H9 (cell line): Measurements from ENCODE around the gene OR2T5. TPM values are rescaled to one million over a fixed set of nuclear protein-coding genes. Genes with fewer than 3 reads are reported as not detected.
"Not testable (repeated sequence)": the region's sequence is repeated elsewhere in the genome, so short reads cannot be mapped to it uniquely, and the experiment has no call there.

ENCODE experiments used
- DNase-seq: peaks from one replicate; pipeline ENCODE4 v3.0.0-alpha.2; 2017
- H2AFZ ChIP-seq: one replicate; pipeline ENCODE4 v1.6.1; 2013; ENCODE audit warnings: mild to moderate bottlenecking, low read length, control low read depth, moderate library complexity
- H2AK5ac ChIP-seq: 2 replicates; pipeline ENCODE4 v1.6.1; 2013; ENCODE audit warnings: low read length, control low read depth, mixed read lengths; ENCODE audit not compliant: insufficient read length
- H2BK120ac ChIP-seq: one replicate; pipeline ENCODE4 v1.6.1; 2013; ENCODE audit warnings: low read depth, mild to moderate bottlenecking, low read length, control low read depth, inconsistent platforms; ENCODE audit not compliant: poor library complexity, severe bottlenecking
- H2BK12ac ChIP-seq: 2 replicates; pipeline ENCODE4 v1.6.1; 2013; ENCODE audit warnings: low read length, control low read depth, mixed read lengths, low read depth; ENCODE audit not compliant: insufficient read length
- H2BK15ac ChIP-seq: 2 replicates; pipeline ENCODE4 v1.6.1; 2013; ENCODE audit warnings: low read depth, low read length, control low read depth
- H2BK20ac ChIP-seq: one replicate; pipeline ENCODE4 v1.6.1; 2013; ENCODE audit warnings: low read depth, mild to moderate bottlenecking, low read length, control low read depth, inconsistent platforms; ENCODE audit not compliant: poor library complexity, severe bottlenecking
- H2BK5ac ChIP-seq: 2 replicates; pipeline ENCODE4 v1.6.1; 2013; ENCODE audit warnings: low read length, control low read depth, mixed read lengths; ENCODE audit not compliant: insufficient read length
- H3K14ac ChIP-seq: 2 replicates; pipeline ENCODE4 v1.6.1; 2013; ENCODE audit warnings: low read length, control low read depth; ENCODE audit not compliant: insufficient read depth
- H3K18ac ChIP-seq: 2 replicates; pipeline ENCODE4 v1.6.1; 2013; ENCODE audit warnings: low read depth, mild to moderate bottlenecking, mixed read lengths, low read length, control low read depth; ENCODE audit not compliant: insufficient read length
- H3K23ac ChIP-seq: 2 replicates; pipeline ENCODE4 v1.6.1; 2013; ENCODE audit warnings: low read length, control low read depth, mixed read lengths, low read depth; ENCODE audit not compliant: insufficient read length
- H3K23me2 ChIP-seq: 2 replicates; pipeline ENCODE4 v1.6.1; 2013; ENCODE audit warnings: low read depth, mild to moderate bottlenecking, mixed read lengths, low read length, control low read depth; ENCODE audit not compliant: insufficient read length, poor library complexity, severe bottlenecking
- H3K27ac ChIP-seq: 2 replicates; pipeline ENCODE4 v1.5.1; 2013; ENCODE audit warnings: low read length, control low read depth, mixed read lengths, low read depth; ENCODE audit not compliant: insufficient read length
- H3K27me3 ChIP-seq: 2 replicates; pipeline ENCODE4 v1.6.1; 2013; ENCODE audit warnings: low read length, control low read depth, inconsistent platforms; ENCODE audit not compliant: insufficient read depth
- H3K4ac ChIP-seq: 2 replicates; pipeline ENCODE4 v1.6.1; 2013; ENCODE audit warnings: low read depth, mild to moderate bottlenecking, control low read depth, inconsistent platforms, low read length, moderate library complexity
- H3K4me1 ChIP-seq: 2 replicates; pipeline ENCODE4 v1.6.1; 2013; ENCODE audit warnings: low read length, control low read depth, inconsistent platforms; ENCODE audit not compliant: insufficient read depth
- H3K4me2 ChIP-seq: 2 replicates; pipeline ENCODE4 v1.6.1; 2013; ENCODE audit warnings: low read length, control low read depth, mixed read lengths; ENCODE audit not compliant: insufficient read length, insufficient read depth
- H3K56ac ChIP-seq: 2 replicates; pipeline ENCODE4 v1.6.1; 2013; ENCODE audit warnings: low read depth, mild to moderate bottlenecking, mixed read lengths, low read length, control low read depth; ENCODE audit not compliant: insufficient read length
- H3K79me1 ChIP-seq: 2 replicates; pipeline ENCODE4 v1.6.1; 2013; ENCODE audit warnings: low read depth, mild to moderate bottlenecking, moderate library complexity, low read length, control low read depth, inconsistent platforms; ENCODE audit not compliant: insufficient read depth, poor library complexity, severe bottlenecking
- H3K79me2 ChIP-seq: 2 replicates; pipeline ENCODE4 v1.6.1; 2013; ENCODE audit warnings: low read length, control low read depth, inconsistent platforms; ENCODE audit not compliant: insufficient read depth
- H3K9ac ChIP-seq: 2 replicates; pipeline ENCODE4 v1.6.1; 2013; ENCODE audit warnings: low read length, control low read depth, mixed read lengths; ENCODE audit not compliant: insufficient read length; ENCODE audit errors: extremely low read depth
- H3K9me3 ChIP-seq: one replicate; pipeline ENCODE4 v1.6.1; 2013; ENCODE audit warnings: low read depth, low read length, inconsistent platforms; ENCODE audit not compliant: control insufficient read depth
- H3T11ph ChIP-seq: one replicate; pipeline ENCODE4 v1.6.1; 2013; ENCODE audit warnings: mild to moderate bottlenecking, low read length, control low read depth, inconsistent platforms
- H4K20me1 ChIP-seq: one replicate; pipeline ENCODE4 v1.6.1; 2013; ENCODE audit not compliant: control insufficient read depth, insufficient read length, insufficient read depth
- H4K5ac ChIP-seq: 2 replicates; pipeline ENCODE4 v1.6.1; 2013; ENCODE audit warnings: low read depth, mild to moderate bottlenecking, mixed read lengths, low read length, control low read depth; ENCODE audit not compliant: insufficient read length
- H4K8ac ChIP-seq: replicated peaks from 2 replicates; pipeline ENCODE4 v1.6.1; 2013; ENCODE audit warnings: low read length, control low read depth, mixed read lengths, low read depth; ENCODE audit not compliant: insufficient read length
- H4K91ac ChIP-seq: 2 replicates; pipeline ENCODE4 v1.6.1; 2013; ENCODE audit warnings: low read depth, mild to moderate bottlenecking, moderate library complexity, mixed read lengths, low read length, control low read depth; ENCODE audit not compliant: insufficient read length
- H3K27ac Mint-ChIP-seq, 3 experiments: 2 replicates in 2 of 3; 3 replicates in 1 of 3; pipeline ENCODE4 v1.8.0; 2020 to 2021; ENCODE audit warnings: mixed read lengths in 3 of 3, mild to moderate bottlenecking in 1 of 3, moderate library complexity in 1 of 3
- H3K27me3 Mint-ChIP-seq: 2 replicates; pipeline ENCODE4 v1.8.0; 2021; ENCODE audit warnings: low read depth, mild to moderate bottlenecking, moderate library complexity, mixed read lengths
- H3K36me3 Mint-ChIP-seq, 3 experiments: 2 replicates in 2 of 3; 3 replicates in 1 of 3; pipeline ENCODE4 v1.8.0; 2020 to 2021; ENCODE audit warnings: low read depth in 3 of 3, mixed read lengths in 3 of 3; ENCODE audit not compliant: insufficient read depth in 1 of 3
- H3K4me1 Mint-ChIP-seq, 2 experiments: 2 replicates each; pipeline ENCODE4 v1.8.0; 2020; ENCODE audit warnings: mixed read lengths in 2 of 2
- H3K4me3 Mint-ChIP-seq, 2 experiments: 2 replicates in 1 of 2; 3 replicates in 1 of 2; pipeline ENCODE4 v1.8.0; 2020 to 2021; ENCODE audit warnings: mild to moderate bottlenecking in 2 of 2, mixed read lengths in 2 of 2, moderate library complexity in 1 of 2
- H3K9me3 Mint-ChIP-seq, 2 experiments: 2 replicates in 1 of 2; 3 replicates in 1 of 2; pipeline ENCODE4 v1.8.0; 2020; ENCODE audit warnings: mild to moderate bottlenecking in 2 of 2, mixed read lengths in 2 of 2, moderate library complexity in 1 of 2
- WGBS: extraction: QIAGEN DNeasy Blood & Tissue Kit; methylation state at CpG from one replicate; pipeline ENCODE4 v1.1.7; 2013; ENCODE audit warnings: missing lambda C conversion rate, low lambda C conversion rate, mixed read lengths; ENCODE audit not compliant: insufficient read length; ENCODE audit errors: extremely low coverage; 5-methylcytosine and 5-hydroxymethylcytosine counted together
- total RNA-seq: library from RNA; stranded (reverse); gene quantifications from 2 replicates; pipeline ENCODE4 v1.2.1, GENCODE V29; 2021

Gene OR2T5
- total RNA-seq, 1 experiment from 2014 or later = not detected

DNA sequence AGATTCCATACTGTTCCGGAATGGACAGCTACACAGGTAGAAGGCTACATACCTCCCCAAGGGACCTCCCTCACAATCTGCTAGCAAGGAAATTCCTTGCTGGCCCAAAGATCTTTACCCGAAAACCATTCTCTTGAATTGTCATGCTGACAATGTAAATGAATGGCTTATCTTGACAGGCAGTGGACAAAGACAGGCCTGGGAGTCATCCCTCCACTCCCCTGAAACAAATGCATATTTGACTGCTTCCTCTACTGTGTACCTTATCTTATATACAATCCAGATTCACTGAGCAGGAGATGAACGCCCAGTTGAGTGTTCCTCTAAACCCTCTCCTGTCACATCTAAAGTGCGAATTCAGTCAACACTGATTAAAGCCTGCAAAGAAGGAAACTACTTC lies 43.8 kb upstream of the OR2T5 start:
- not testable (repeated sequence) for H3K27me3 ChIP-seq, H3K23ac ChIP-seq, H4K91ac ChIP-seq, H2AFZ ChIP-seq, H3K18ac ChIP-seq, DNase-seq, H2BK120ac ChIP-seq, H3K27ac ChIP-seq, H2BK5ac ChIP-seq, H4K20me1 ChIP-seq, H2BK20ac ChIP-seq, H3K4me1 Mint-ChIP-seq, H3K4me3 Mint-ChIP-seq, H2BK15ac ChIP-seq, H3K27ac Mint-ChIP-seq, H3K9ac ChIP-seq, H2AK5ac ChIP-seq, H3K4me1 ChIP-seq, H3K14ac ChIP-seq, H3K4ac ChIP-seq, H3K27me3 Mint-ChIP-seq, H3K4me2 ChIP-seq, H3K79me2 ChIP-seq, H3K56ac ChIP-seq, H4K8ac ChIP-seq, H2BK12ac ChIP-seq, H4K5ac ChIP-seq, H3T11ph ChIP-seq, H3K23me2 ChIP-seq, H3K79me1 ChIP-seq
- peaks cover 33% of the 10 kb centered on the region for H3K9me3 ChIP-seq
- H3K9me3 Mint-ChIP-seq = peaks cover 63 to 69% of the 10 kb centered on the region in 2 experiments
- H3K36me3 Mint-ChIP-seq = peaks cover 0 to 15% (median 6%) of the 10 kb centered on the region in 3 experiments; a peak in 2 of 7 replicates
- WGBS = no CpG with 5 or more reads among the region's 4 CpGs

DNA sequence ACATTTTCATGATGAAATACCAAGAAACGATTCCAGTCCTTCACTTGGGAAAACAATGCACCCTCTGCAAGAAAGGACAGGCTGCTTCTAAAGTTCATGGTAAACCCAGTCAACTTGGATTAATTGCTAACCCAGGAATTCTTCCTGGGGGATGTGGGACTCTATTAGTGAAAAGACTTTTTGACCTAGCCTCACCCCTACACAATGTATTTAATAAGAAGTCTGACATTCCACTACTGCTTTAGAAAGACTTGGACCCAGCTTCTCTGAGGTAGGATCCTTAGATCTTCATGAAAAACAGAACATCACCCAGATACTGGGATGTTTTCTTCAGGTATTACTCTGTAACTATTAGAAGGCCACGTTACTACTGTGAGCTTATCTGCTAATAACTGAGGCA lies 43.0 kb upstream of the OR2T5 start, which contains the start of gene OR2T2:
OR2T2 (plus strand) TSS at position 239 of the 400 bp plus-strand sequence. CDS start 7,161 bp downstream, outside the sequence.
- not testable (repeated sequence) for H2BK5ac ChIP-seq, H3K56ac ChIP-seq, H4K91ac ChIP-seq, H3K18ac ChIP-seq, H3K4me1 ChIP-seq, H2BK15ac ChIP-seq, H3K27me3 ChIP-seq, H3K23me2 ChIP-seq, H3T11ph ChIP-seq, H3K27ac Mint-ChIP-seq, H3K4me1 Mint-ChIP-seq, H3K4me2 ChIP-seq, H3K4me3 Mint-ChIP-seq, H4K8ac ChIP-seq, H3K79me1 ChIP-seq, H2BK12ac ChIP-seq, H2AFZ ChIP-seq, DNase-seq, H4K20me1 ChIP-seq, H3K4ac ChIP-seq, H4K5ac ChIP-seq, H2BK20ac ChIP-seq, H3K14ac ChIP-seq, H2AK5ac ChIP-seq, H3K27me3 Mint-ChIP-seq, H3K79me2 ChIP-seq, H2BK120ac ChIP-seq, H3K9ac ChIP-seq, H3K27ac ChIP-seq, H3K23ac ChIP-seq
- peaks cover 27% of the 10 kb centered on the region for H3K9me3 ChIP-seq
- peaks cover 0 to 15% (median 6%) of the 10 kb centered on the region in 3 experiments; a peak in 2 of 7 replicates for H3K36me3 Mint-ChIP-seq
- no CpG with 5 or more reads among the region's 2 CpGs for WGBS
- peaks cover 60 to 66% of the 10 kb centered on the region in 2 experiments for H3K9me3 Mint-ChIP-seq
